OCI-LY1 (cell line): Measurements from ENCODE around the gene FOXC2.

Experiments
- CTCF ChIP-seq: fragments of 200-600 bp; sonication (generic), shearing (Covaris generic); IDR thresholded peaks from 2 replicates; pipeline ENCODE4 v1.5.1; 2017; ENCODE audit warnings: mild to moderate bottlenecking, antibody characterized with exemption, low read length, moderate library complexity, mixed read lengths
- EZH2 ChIP-seq: fragments of 200-600 bp; sonication (generic), shearing (Covaris generic); IDR thresholded peaks from 2 replicates; pipeline ENCODE4 v1.8.0; 2017; ENCODE audit warnings: borderline replicate concordance, mixed run types, mild to moderate bottlenecking, antibody characterized with exemption, low read length, moderate library complexity, mixed read lengths

- no peak for TF ChIP-seq CTCF
- TF ChIP-seq EZH2: no peak
Observed at GRCh38 chr16:86591270-86591669, 24.6 kb downstream of the FOXC2 start.
